ENCODE data around the gene KCNJ10.

- TF ChIP-seq CTCF (IDR thresholded peaks at IDR 0.05; ENCODE audit: low read depth, low read length, poor library complexity, severe bottlenecking) = peak; percentile 89
- no peak for TF ChIP-seq EZH2phosphoT487 (IDR thresholded peaks at IDR 0.05; ENCODE audit: borderline replicate concordance, low read length)
Measured at GRCh38 chr1:160046494-160047110, 23.4 kb downstream of the KCNJ10 start.
